ENCODE data around the gene ZNF780A. TPM values are rescaled to one million over a fixed set of nuclear protein-coding genes. Genes with fewer than 3 reads are reported as not detected.

The ZNF780A gene
- total and polyA plus RNA-seq, 2 of the 8 experiments (the other 6 are each of a cell fraction or from before 2014, with no cell fraction given): 3.5 to 12.0 TPM

GRCh38 chr19:40025938-40026596 lies 64.7 kb downstream of the ZNF780A start (continued):
- TF ChIP-seq KDM4A (IDR thresholded peaks at IDR 0.05; ENCODE audit: low read depth, low read length, severe bottlenecking) (no peak), EP300 (IDR thresholded peaks at IDR 0.05; ENCODE audit: borderline replicate concordance in 1 of 2, low read depth in 2 of 2, low read length in 2 of 2) (no peak), EZH2 (IDR thresholded peaks at IDR 0.05; ENCODE audit: low read depth, low read length, severe bottlenecking) (no peak), RNF2 (IDR thresholded peaks at IDR 0.05; ENCODE audit: borderline replicate concordance, low read depth, low read length, missing control alignments, poor library complexity, severe bottlenecking) (no peak), RBBP5 (IDR thresholded peaks at IDR 0.05; ENCODE audit: borderline replicate concordance, low read depth, low read length) (no peak)

Measured in H1 (cell line).